ENCODE results near the gene SEZ6. TPM values are rescaled to one million over a fixed set of nuclear protein-coding genes. Genes with fewer than 3 reads are reported as not detected.
"Not testable (repeated sequence)": the region's sequence is repeated elsewhere in the genome, so short reads cannot be mapped to it uniquely, and the experiment has no call there.

Gene SEZ6
- total RNA-seq, 1 donor from 2014 or later = not detected

DNA sequence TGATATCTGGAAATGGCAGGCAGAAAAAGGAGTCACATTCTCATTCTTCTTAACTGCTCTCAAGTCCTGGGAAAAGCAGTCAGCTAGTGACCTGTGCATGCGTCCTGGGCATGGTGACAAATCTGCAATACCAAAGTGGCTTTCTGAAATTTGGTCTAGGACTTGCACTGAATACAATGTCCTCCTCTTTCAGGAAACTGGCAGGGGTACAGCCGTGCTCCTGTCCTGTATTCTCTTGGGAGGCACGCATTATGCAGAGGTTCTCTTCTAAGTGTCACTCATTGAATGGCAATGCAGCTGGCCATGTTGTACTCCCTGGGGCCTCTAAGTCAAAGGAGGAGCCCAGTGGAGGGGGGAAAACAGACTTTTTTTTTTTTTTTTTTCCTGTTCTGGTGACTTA is 65.2 kb downstream of the SEZ6 start:
- Mint-ChIP-seq H3K4me1 (peaks cover 12% of the 10 kb centered on the region), H3K27ac (no peak overlapping the region), H3K4me3 (no peak overlapping the region), H3K27me3 (ENCODE audit: low read depth) (no peaks in the 10 kb centered on the region), H3K9me3 (no peaks in the 10 kb centered on the region), H3K36me3 (peaks cover 14% of the 10 kb centered on the region)
- TF ChIP-seq, protein P1, sequence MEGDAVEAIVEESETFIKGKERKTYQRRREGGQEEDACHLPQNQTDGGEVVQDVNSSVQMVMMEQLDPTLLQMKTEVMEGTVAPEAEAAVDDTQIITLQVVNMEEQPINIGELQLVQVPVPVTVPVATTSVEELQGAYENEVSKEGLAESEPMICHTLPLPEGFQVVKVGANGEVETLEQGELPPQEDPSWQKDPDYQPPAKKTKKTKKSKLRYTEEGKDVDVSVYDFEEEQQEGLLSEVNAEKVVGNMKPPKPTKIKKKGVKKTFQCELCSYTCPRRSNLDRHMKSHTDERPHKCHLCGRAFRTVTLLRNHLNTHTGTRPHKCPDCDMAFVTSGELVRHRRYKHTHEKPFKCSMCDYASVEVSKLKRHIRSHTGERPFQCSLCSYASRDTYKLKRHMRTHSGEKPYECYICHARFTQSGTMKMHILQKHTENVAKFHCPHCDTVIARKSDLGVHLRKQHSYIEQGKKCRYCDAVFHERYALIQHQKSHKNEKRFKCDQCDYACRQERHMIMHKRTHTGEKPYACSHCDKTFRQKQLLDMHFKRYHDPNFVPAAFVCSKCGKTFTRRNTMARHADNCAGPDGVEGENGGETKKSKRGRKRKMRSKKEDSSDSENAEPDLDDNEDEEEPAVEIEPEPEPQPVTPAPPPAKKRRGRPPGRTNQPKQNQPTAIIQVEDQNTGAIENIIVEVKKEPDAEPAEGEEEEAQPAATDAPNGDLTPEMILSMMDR (IDR thresholded peaks at IDR 0.05; ENCODE audit: unreplicated experiment) = no peak
- no peak for DNase-seq (ENCODE audit: low spot score in 2 of 2, unreplicated experiment in 2 of 2)

DNA sequence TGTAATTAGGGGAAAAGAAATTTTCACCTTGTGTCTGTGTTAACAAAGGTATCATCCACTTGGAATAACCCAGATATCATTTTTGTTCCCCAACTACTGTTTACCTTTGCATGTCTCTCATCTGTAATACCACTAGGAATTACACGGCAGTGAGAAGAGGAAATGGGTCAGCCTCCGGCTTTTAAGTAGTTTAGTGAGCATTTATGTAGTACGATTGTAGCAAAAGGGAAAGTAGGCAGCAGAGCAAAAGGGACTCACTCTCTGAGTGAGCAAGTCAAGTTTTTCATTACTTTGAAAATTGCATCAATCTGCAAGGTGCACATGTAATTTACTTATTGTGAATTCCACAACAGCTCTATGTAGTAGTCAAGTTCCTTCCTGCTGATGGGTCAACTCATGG is 65.7 kb downstream of the SEZ6 start:
- H3K27me3 Mint-ChIP-seq (ENCODE audit: low read depth) = no peaks in the 10 kb centered on the region
- TF ChIP-seq, protein P1 (IDR thresholded peaks at IDR 0.05; ENCODE audit: unreplicated experiment) = no peak
- H3K4me3 Mint-ChIP-seq = no peak overlapping the region
- no peaks in the 10 kb centered on the region for H3K9me3 Mint-ChIP-seq
- H3K4me1 Mint-ChIP-seq = peaks cover 7% of the 10 kb centered on the region
- peaks cover 9% of the 10 kb centered on the region for H3K36me3 Mint-ChIP-seq
- DNase-seq (ENCODE audit: low spot score in 2 of 2, unreplicated experiment in 2 of 2) = no peak
- no peak overlapping the region for H3K27ac Mint-ChIP-seq

DNA sequence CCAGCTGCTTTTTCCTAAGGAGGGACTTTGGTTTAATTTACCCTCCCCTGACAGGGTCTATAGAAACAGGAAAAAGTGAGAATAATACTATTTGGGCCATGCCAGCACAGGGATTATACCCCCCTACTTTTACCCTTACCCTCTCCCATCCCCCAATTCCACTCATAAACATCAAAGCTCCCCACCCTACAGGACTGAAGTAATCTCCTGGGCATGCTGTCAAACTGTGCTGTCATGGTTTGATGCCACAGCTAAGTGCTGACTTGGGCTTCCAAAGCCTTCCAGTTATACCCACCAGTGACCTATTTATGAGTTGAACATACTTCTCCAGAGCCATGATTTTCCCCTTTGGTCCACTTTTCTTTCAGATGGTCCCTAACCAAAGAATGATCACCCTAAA is 67.3 kb downstream of the SEZ6 start:
- no peak overlapping the region for H3K4me3 Mint-ChIP-seq
- no peak overlapping the region for H3K27ac Mint-ChIP-seq
- H3K9me3 Mint-ChIP-seq = no peaks in the 10 kb centered on the region
- TF ChIP-seq, protein P1 (IDR thresholded peaks at IDR 0.05; ENCODE audit: unreplicated experiment) = no peak
- DNase-seq (ENCODE audit: low spot score in 2 of 2, unreplicated experiment in 2 of 2) = no peak
- H3K4me1 Mint-ChIP-seq = peaks cover 4% of the 10 kb centered on the region
- no peaks in the 10 kb centered on the region for H3K27me3 Mint-ChIP-seq (ENCODE audit: low read depth)
- H3K36me3 Mint-ChIP-seq = peaks cover 8% of the 10 kb centered on the region

DNA sequence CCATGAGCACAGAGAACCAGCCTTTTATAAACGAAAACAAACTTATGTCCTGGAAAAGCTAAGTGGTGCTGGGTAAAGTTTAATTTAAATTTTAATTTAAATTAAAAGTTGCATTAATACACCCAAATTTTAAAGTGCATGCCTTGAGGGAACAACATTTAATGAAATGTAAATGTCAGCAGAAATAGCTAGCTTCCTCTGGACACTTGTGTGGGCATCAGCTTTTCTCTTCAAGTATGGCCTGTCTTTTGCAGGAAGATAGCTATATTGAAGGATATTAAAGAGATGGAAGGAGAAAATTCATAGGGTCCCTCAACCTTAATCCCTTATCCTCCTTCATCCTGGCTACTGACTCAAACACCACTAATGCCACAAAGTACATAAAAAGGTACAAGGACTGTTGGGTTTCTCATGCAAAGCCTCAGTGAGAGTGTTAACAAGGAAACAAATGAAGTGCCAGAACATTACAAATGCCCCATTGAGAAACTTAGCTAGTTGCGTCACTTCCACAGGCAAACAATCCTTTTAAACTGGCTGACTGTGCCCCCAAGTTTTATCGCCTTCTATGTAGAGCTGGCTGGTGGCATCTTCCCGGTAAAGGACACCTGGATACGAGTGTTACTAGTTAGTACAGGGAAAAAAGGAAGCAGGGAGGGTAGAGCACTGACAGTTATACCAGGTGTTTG is 68.6 kb downstream of the SEZ6 start:
- H3K27me3 Mint-ChIP-seq (ENCODE audit: low read depth) = no peaks in the 10 kb centered on the region
- TF ChIP-seq, protein P1 (IDR thresholded peaks at IDR 0.05; ENCODE audit: unreplicated experiment) = no peak
- H3K4me3 Mint-ChIP-seq = no peak overlapping the region
- peaks cover 4% of the 10 kb centered on the region for H3K4me1 Mint-ChIP-seq
- DNase-seq (ENCODE audit: low spot score in 2 of 2, unreplicated experiment in 2 of 2) = no peak
- H3K9me3 Mint-ChIP-seq = no peaks in the 10 kb centered on the region
- peaks cover 3% of the 10 kb centered on the region for H3K36me3 Mint-ChIP-seq
- no peak overlapping the region for H3K27ac Mint-ChIP-seq

DNA sequence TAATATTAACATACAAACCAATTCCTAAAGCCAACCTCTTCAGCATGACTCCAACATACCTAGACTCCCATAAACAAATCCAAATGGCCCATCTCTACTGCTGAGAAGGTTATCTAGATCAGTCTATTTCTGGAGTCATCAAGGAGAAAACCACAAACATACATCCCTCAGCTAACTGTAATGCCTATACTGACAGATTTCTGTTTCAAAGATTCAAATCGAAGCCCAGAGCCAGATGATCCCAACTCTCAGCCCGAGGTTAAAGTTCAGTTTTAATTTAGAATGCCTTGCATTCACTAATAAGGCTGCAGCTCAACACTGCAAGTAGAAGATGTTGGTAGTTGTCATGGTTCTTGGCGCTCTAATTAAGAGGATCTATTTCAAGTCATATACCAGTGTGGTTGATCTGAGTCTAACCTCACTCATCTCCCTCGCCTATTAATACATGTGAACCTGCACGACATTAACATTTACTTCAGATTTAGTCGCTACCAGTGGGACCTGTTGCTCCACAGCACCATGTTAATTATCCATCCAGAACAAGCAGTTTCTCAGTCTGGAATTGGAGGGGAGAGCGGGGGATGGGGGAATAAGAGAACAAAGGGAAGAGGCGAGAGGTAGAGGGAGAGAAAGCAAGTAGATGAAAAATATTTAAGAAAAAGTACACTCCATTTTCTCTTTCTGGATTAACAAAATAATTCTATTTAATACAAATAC is 69.9 kb downstream of the SEZ6 start:
- Mint-ChIP-seq H3K9me3 (no peaks in the 10 kb centered on the region), H3K27ac (peak overlapping the region; percentile 74), H3K4me3 (no peak overlapping the region), H3K4me1 (peaks cover 4% of the 10 kb centered on the region), H3K36me3 (peaks cover 3% of the 10 kb centered on the region), H3K27me3 (ENCODE audit: low read depth) (no peaks in the 10 kb centered on the region)
- TF ChIP-seq, protein P1 (IDR thresholded peaks at IDR 0.05; ENCODE audit: unreplicated experiment) = no peak
- no peak for DNase-seq (ENCODE audit: low spot score in 2 of 2, unreplicated experiment in 2 of 2)

DNA sequence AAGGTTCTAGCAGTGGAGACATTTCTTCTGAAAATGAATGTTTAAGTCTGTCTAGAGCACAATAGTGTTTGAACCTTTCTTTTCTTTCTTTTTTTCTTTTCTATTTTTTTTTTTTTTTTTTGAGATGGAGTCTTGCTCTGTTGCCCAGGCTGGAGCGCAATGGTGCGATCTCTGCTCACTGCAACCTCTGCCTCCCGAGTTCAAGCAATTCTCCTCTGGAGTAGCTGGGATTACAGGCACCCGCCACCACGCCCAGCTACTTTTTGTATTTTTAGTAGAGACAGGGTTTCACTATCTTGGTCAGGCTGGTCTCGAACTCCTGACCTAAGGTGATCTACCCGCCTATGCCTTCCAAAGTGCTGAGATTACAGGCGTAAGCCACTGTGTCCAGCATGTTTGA is 71.3 kb downstream of the SEZ6 start:
- not testable (repeated sequence) for H3K4me1 Mint-ChIP-seq; H3K27ac Mint-ChIP-seq; H3K4me3 Mint-ChIP-seq; H3K9me3 Mint-ChIP-seq; H3K36me3 Mint-ChIP-seq; H3K27me3 Mint-ChIP-seq (ENCODE audit: low read depth); DNase-seq (ENCODE audit: low spot score in 2 of 2, unreplicated experiment in 2 of 2)
